Measurements from ENCODE around the gene VSIR. TPM values are rescaled to one million over a fixed set of nuclear protein-coding genes. Genes with fewer than 3 reads are reported as not detected.

The VSIR gene
- total and polyA plus RNA-seq, 10 of the 15 experiments (the other 5 are each of a cell fraction or from before 2014, with no cell fraction given), result 0.19 to 12.5 (median 6.7) TPM

DNA sequence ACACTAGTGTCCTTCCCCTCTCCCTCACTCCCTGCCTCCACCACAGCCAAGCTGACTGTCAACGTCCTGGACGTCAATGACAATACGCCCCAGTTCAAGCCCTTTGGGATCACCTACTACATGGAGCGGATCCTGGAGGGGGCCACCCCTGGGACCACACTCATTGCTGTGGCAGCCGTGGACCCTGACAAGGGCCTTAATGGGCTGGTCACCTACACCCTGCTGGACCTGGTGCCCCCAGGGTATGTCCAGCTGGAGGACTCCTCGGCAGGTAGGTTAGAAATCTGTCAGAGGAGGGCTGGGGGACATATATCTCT lies 24.9 kb upstream of the VSIR start (continued):
- no peak for TF ChIP-seq PML (IDR thresholded peaks at IDR 0.05; ENCODE audit: low read length)
- TF ChIP-seq NR2C1 (IDR thresholded peaks at IDR 0.05), result no peak

- ChIA-PET SMC1A (ENCODE audit: uncharacterized antibody, unreplicated experiment) (interaction anchor here (1.3 kb wide), 1 partner anchor 23 kb away, joined by 3 read pairs; no protein-coding TSS in a partner anchor), POLR2A (no interaction called here), CTCF (interaction anchor here (1.2 to 1.4 kb wide), 2 partner anchors 12 to 14 kb away, joined by 3 to 6 read pairs; no protein-coding TSS in a partner anchor), RAD21 (ENCODE audit: unreplicated experiment) (no interaction called here)
- no TSS peak for BruUV-seq (replicated peaks)
- H4K20me1 ChIP-seq (ENCODE audit: control insufficient read depth, insufficient read depth), result no peaks in the 10 kb centered on the region
- no peaks in the 10 kb centered on the region; the same call in 2 of the 3 replicates for H3K9me3 ChIP-seq (replicated peaks; ENCODE audit: control insufficient read depth, insufficient read depth, low read length)
- ATAC-seq, result no peak
- no peaks in the 10 kb centered on the region for H3K27me3 ChIP-seq (replicated peaks in 1 of 2; ENCODE audit: control insufficient read depth in 2 of 2, insufficient read depth in 2 of 2, low read length in 1 of 2)
- H3K27ac ChIP-seq (ENCODE audit: control insufficient read depth, insufficient read depth), result no peak overlapping the region
- TF ChIP-seq SRF (IDR thresholded peaks at IDR 0.05; ENCODE audit: low read depth in 2 of 2, low read length in 2 of 2) (0 out of 4 replicates have a peak, but pooled peaks of 1 of the 2 experiments have one; percentile 21), ZNF592 (IDR thresholded peaks at IDR 0.05) (no peak)
- H3K79me2 ChIP-seq (ENCODE audit: control insufficient read depth, insufficient read depth, low read length), result no peaks in the 10 kb centered on the region
- no peak overlapping the region for H3K9ac ChIP-seq (ENCODE audit: control insufficient read depth, insufficient read depth, low read length)
- no peak for FAIRE-seq
- H3K36me3 ChIP-seq (ENCODE audit: control insufficient read depth in 2 of 2, insufficient read depth in 2 of 2, low read length in 1 of 2), result no peaks in the 10 kb centered on the region
- no peak overlapping the region for H3K4me2 ChIP-seq (ENCODE audit: control insufficient read depth, insufficient read depth)
- H2AFZ ChIP-seq (ENCODE audit: control insufficient read depth, low read depth, low read length), result no peak overlapping the region
- in situ Hi-C loops (cut with MboI), result no loop called here
- WGBS (ENCODE audit: insufficient coverage, insufficient replicate concordance, low lambda C conversion rate, missing lambda C conversion rate), result 50% methylated on average over 10 of the region's 10 CpGs
- no peak for DNase-seq (ENCODE audit: low read depth, low spot score)
- peaks cover 12% of the 10 kb centered on the region for H3K4me1 ChIP-seq (ENCODE audit: control insufficient read depth, insufficient read depth, low read length)
- intact Hi-C loops (cut with micrococcal nuclease; ENCODE audit: unreplicated experiment), result no loop called here
- H3K4me3 ChIP-seq, result no peak overlapping the region
Observed at GRCh38 chr10:71797533-71798307, 24.4 kb upstream of the VSIR start.
